ENCODE results near the gene CLDN14. TPM values are rescaled to one million over a fixed set of nuclear protein-coding genes. Genes with fewer than 3 reads are reported as not detected.

The CLDN14 gene
- total RNA-seq, 1 donor from 2014 or later, result not detected

GRCh38 chr21:36499578-36500471 lies 19.9 kb upstream of the CLDN14 start:
- peaks cover 4% of the 10 kb centered on the region for H3K4me1 Mint-ChIP-seq (ENCODE audit: unreplicated experiment)
- DNase-seq (ENCODE audit: extremely low spot score, unreplicated experiment), result no peak
- H3K27ac Mint-ChIP-seq, result no peak overlapping the region
- H3K36me3 Mint-ChIP-seq, result no peaks in the 10 kb centered on the region
- H3K27me3 Mint-ChIP-seq, result peaks cover 17% of the 10 kb centered on the region
- no peak overlapping the region for H3K4me3 Mint-ChIP-seq
- H3K9me3 Mint-ChIP-seq, result no peaks in the 10 kb centered on the region
- TF ChIP-seq, protein P1, sequence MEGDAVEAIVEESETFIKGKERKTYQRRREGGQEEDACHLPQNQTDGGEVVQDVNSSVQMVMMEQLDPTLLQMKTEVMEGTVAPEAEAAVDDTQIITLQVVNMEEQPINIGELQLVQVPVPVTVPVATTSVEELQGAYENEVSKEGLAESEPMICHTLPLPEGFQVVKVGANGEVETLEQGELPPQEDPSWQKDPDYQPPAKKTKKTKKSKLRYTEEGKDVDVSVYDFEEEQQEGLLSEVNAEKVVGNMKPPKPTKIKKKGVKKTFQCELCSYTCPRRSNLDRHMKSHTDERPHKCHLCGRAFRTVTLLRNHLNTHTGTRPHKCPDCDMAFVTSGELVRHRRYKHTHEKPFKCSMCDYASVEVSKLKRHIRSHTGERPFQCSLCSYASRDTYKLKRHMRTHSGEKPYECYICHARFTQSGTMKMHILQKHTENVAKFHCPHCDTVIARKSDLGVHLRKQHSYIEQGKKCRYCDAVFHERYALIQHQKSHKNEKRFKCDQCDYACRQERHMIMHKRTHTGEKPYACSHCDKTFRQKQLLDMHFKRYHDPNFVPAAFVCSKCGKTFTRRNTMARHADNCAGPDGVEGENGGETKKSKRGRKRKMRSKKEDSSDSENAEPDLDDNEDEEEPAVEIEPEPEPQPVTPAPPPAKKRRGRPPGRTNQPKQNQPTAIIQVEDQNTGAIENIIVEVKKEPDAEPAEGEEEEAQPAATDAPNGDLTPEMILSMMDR (conservative IDR thresholded peaks at IDR 0.05), result no peak

- TF ChIP-seq, protein P1 (conservative IDR thresholded peaks at IDR 0.05), result no peak
- H3K4me1 Mint-ChIP-seq (ENCODE audit: unreplicated experiment), result peaks cover 8% of the 10 kb centered on the region
- no peaks in the 10 kb centered on the region for H3K9me3 Mint-ChIP-seq
- H3K27me3 Mint-ChIP-seq, result peaks cover 15% of the 10 kb centered on the region
- no peak overlapping the region for H3K27ac Mint-ChIP-seq
- no peak for DNase-seq (ENCODE audit: extremely low spot score, unreplicated experiment)
- no peak overlapping the region for H3K4me3 Mint-ChIP-seq
- H3K36me3 Mint-ChIP-seq, result no peaks in the 10 kb centered on the region
Observed at GRCh38 chr21:36494557-36494956, 14.6 kb upstream of the CLDN14 start.

GRCh38 chr21:36491209-36491910 lies 11.4 kb upstream of the CLDN14 start:
- DNase-seq (ENCODE audit: extremely low spot score, unreplicated experiment), result no peak
- Mint-ChIP-seq H3K27ac (no peak overlapping the region), H3K36me3 (no peaks in the 10 kb centered on the region), H3K4me3 (no peak overlapping the region), H3K4me1 (ENCODE audit: unreplicated experiment) (peaks cover 8% of the 10 kb centered on the region), H3K9me3 (no peaks in the 10 kb centered on the region), H3K27me3 (peaks cover 12% of the 10 kb centered on the region)
- TF ChIP-seq, protein P1 (conservative IDR thresholded peaks at IDR 0.05), result no peak

GRCh38 chr21:36489776-36490165 lies 9.8 kb upstream of the CLDN14 start:
- Mint-ChIP-seq H3K27ac (no peak overlapping the region), H3K27me3 (peaks cover 4% of the 10 kb centered on the region), H3K36me3 (no peaks in the 10 kb centered on the region), H3K4me3 (no peak overlapping the region), H3K4me1 (ENCODE audit: unreplicated experiment) (peaks cover 8% of the 10 kb centered on the region), H3K9me3 (no peaks in the 10 kb centered on the region)
- TF ChIP-seq, protein P1 (conservative IDR thresholded peaks at IDR 0.05), result no peak
- no peak for DNase-seq (ENCODE audit: extremely low spot score, unreplicated experiment)

GRCh38 chr21:36489103-36489775 lies 9.3 kb upstream of the CLDN14 start:
- Mint-ChIP-seq H3K4me1 (ENCODE audit: unreplicated experiment) (peaks cover 8% of the 10 kb centered on the region), H3K9me3 (no peaks in the 10 kb centered on the region), H3K27me3 (peaks cover under 1% of the 10 kb centered on the region), H3K36me3 (no peaks in the 10 kb centered on the region), H3K27ac (no peak overlapping the region), H3K4me3 (no peak overlapping the region)
- DNase-seq (ENCODE audit: extremely low spot score, unreplicated experiment), result no peak
- TF ChIP-seq, protein P1 (conservative IDR thresholded peaks at IDR 0.05), result no peak
